Gastroesophageal sphincter (tissue), 4 donors: Measurements from ENCODE around the gene FMO1. TPM values are rescaled to one million over a fixed set of nuclear protein-coding genes. Genes with fewer than 3 reads are reported as not detected.
A peak's percentile ranks its signal among the peaks of the same experiment; 100 is the strongest.

ENCODE experiments used
- ATAC-seq: fragments of 150-250 bp; one replicate; pipeline ENCODE4 v1.9.1; 2016; ENCODE audit warnings: mild to moderate bottlenecking, moderate library complexity
- H3K27ac ChIP-seq, 4 donors: fragments of 200-600 bp; sonication (generic) in 3 of 4; 1 replicate in 3 of 4; 2 replicates in 1 of 4; pipeline ENCODE4 v1.5.1; 2016 to 2019
- H3K27me3 ChIP-seq: fragments of 200-600 bp; sonication (generic); one replicate; pipeline ENCODE4 v1.5.1; 2019
- H3K36me3 ChIP-seq, 2 donors: fragments of 200-600 bp; sonication (generic); one replicate each; pipeline ENCODE4 v1.5.1; 2019; ENCODE audit warnings: control low read depth in 1 of 2
- H3K4me1 ChIP-seq, 3 donors: fragments of 200-600 bp; sonication (generic); 1 replicate in 2 of 3; 2 replicates in 1 of 3; pipeline ENCODE4 v1.5.1; 2016 to 2019; ENCODE audit warnings: control low read depth in 2 of 3
- H3K4me3 ChIP-seq, 2 donors: fragments of 200-600 bp; sonication (generic); one replicate each; pipeline ENCODE4 v1.5.1; 2019; ENCODE audit warnings: mild to moderate bottlenecking in 1 of 2, moderate library complexity in 1 of 2
- H3K9me3 ChIP-seq, 3 donors: fragments of 200-600 bp; sonication (generic); one replicate each; pipeline ENCODE4 v1.5.1; 2017 to 2019; ENCODE audit warnings: control low read depth in 2 of 3
- EP300 ChIP-seq: sonication (generic); formaldehyde crosslinking; IDR thresholded peaks from one replicate; pipeline ENCODE4 v1.6.1; 2017; ENCODE audit warnings: antibody characterized with exemption, mild to moderate bottlenecking
- POLR2A ChIP-seq, 2 donors: fragments of 450-650 bp; IDR thresholded peaks; one replicate each; pipeline ENCODE4 v1.6.1; 2017; ENCODE audit warnings: antibody characterized with exemption in 2 of 2, mild to moderate bottlenecking in 2 of 2, moderate library complexity in 1 of 2
- POLR2AphosphoS5 ChIP-seq: sonication (generic); formaldehyde crosslinking; IDR thresholded peaks from one replicate; pipeline ENCODE4 v1.6.1; 2017; ENCODE audit warnings: antibody characterized with exemption
- WGBS, 2 donors: methylation state at CpG; one replicate each; pipeline ENCODE4 v1.1.5; 2018; ENCODE audit warnings: low coverage in 1 of 2; 5-methylcytosine and 5-hydroxymethylcytosine counted together
- total RNA-seq, 4 donors: library from RNA; depleted of rRNA; stranded (reverse); fragments of >200 nt; gene quantifications; one replicate each; pipeline ENCODE4 v1.1.0, GENCODE V29; 2016
- TF ChIP-seq, protein P1 (sequence below), 4 experiments: fragments of 200-600 bp in 2 of 4; fragments of 450-650 bp in 2 of 4; sonication (generic) in 1 of 4; IDR thresholded peaks; one replicate each; pipeline ENCODE4 v1.5.1; 2017 to 2019; ENCODE audit warnings: antibody characterized with exemption in 4 of 4, mild to moderate bottlenecking in 2 of 4, moderate library complexity in 2 of 4

The FMO1 gene
- total RNA-seq, 4 donors from 2014 or later = 0.12 to 0.81 TPM; not detected in 2

DNA sequence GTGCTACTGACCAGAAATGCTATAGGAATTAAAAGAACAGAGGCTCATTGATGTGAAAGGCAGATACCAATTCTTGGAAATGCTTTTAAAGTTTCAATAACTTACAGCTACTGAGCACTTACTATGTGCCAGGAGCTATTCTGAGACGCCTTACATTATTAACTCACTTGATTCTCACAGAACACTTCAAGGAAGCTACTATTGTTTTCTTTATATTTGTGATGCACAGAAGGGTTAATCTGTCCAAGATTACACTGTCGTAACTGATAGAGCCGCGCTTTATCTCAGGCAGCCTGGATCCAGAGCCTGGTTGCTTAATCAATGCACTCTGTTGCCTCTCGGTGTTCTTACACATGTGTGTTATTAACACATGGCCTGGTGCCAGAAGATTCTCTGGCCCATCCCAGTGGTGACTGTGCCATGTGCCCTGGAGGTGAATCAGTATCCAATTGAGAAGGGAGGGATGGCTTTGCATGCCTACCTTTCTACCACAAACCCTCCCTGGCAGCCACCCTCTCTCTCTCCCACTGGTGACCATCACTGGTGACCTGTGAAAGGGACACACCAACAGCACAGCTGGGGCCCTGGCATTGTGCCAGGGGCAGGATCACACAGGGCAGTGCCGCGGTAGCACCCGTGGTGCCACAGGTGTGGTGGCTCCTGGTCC, 8.8 kb downstream of the FMO1 start:
- ATAC-seq = peak; percentile 67
- H3K27ac ChIP-seq = peak overlapping the region in 1 of 4 donors; percentile 17
- H3K36me3 ChIP-seq = no peaks in the 10 kb centered on the region
- peaks cover 33% of the 10 kb centered on the region for H3K27me3 ChIP-seq
- peaks cover 0 to 7% (median 0%) of the 10 kb centered on the region in 3 donors for H3K4me1 ChIP-seq
- H3K9me3 ChIP-seq = no peaks in the 10 kb centered on the region
- no peak overlapping the region for H3K4me3 ChIP-seq
- WGBS, 2 donors = 40 to 63% methylated on average over 5 of the region's 8 CpGs
- TF ChIP-seq POLR2AphosphoS5 = no peak
- TF ChIP-seq POLR2A (IDR thresholded peaks at IDR 0.05) = no peak
- TF ChIP-seq EP300 = no peak
- TF ChIP-seq, protein P1, sequence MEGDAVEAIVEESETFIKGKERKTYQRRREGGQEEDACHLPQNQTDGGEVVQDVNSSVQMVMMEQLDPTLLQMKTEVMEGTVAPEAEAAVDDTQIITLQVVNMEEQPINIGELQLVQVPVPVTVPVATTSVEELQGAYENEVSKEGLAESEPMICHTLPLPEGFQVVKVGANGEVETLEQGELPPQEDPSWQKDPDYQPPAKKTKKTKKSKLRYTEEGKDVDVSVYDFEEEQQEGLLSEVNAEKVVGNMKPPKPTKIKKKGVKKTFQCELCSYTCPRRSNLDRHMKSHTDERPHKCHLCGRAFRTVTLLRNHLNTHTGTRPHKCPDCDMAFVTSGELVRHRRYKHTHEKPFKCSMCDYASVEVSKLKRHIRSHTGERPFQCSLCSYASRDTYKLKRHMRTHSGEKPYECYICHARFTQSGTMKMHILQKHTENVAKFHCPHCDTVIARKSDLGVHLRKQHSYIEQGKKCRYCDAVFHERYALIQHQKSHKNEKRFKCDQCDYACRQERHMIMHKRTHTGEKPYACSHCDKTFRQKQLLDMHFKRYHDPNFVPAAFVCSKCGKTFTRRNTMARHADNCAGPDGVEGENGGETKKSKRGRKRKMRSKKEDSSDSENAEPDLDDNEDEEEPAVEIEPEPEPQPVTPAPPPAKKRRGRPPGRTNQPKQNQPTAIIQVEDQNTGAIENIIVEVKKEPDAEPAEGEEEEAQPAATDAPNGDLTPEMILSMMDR (IDR thresholded peaks at IDR 0.05) = no peak

DNA sequence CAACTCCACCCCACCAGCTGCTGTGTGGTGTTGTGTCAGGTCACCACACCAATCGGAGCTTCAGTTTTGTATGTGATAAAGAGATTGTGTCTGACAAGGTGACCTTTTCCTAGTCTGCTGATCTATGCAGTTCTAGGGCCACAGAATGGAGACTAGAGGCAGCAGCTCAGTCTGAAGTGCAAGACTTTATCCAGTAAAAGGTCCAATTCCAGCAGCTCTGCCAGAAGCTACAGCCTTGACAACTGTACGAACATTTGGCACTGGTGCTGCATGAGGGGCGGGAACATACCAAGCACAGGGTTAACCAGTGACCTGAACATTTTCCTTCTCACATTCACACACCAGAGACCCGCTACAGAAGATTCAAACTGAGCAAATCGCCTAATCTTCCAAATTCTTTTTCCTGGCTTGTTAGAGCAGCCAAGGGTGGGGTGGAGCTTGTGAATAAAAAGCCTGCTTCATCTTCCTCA, 9.3 kb downstream of the FMO1 start:
- no peak for ATAC-seq
- Histone ChIP-seq H3K27me3 (peaks cover 27% of the 10 kb centered on the region), H3K4me1 (peaks cover 0 to 6% (median 0%) of the 10 kb centered on the region in 3 donors), H3K9me3 (no peaks in the 10 kb centered on the region), H3K36me3 (no peaks in the 10 kb centered on the region), H3K4me3 (no peak overlapping the region), H3K27ac (peak overlapping the region in 1 of 4 donors; percentile 17)
- TF ChIP-seq, protein P1 (IDR thresholded peaks at IDR 0.05) = no peak
- no peak for TF ChIP-seq POLR2A (IDR thresholded peaks at IDR 0.05)
- TF ChIP-seq EP300 = no peak
- no peak for TF ChIP-seq POLR2AphosphoS5
- 8 to 41% methylated on average over 2 of the region's 5 CpGs for WGBS, 2 donors

DNA sequence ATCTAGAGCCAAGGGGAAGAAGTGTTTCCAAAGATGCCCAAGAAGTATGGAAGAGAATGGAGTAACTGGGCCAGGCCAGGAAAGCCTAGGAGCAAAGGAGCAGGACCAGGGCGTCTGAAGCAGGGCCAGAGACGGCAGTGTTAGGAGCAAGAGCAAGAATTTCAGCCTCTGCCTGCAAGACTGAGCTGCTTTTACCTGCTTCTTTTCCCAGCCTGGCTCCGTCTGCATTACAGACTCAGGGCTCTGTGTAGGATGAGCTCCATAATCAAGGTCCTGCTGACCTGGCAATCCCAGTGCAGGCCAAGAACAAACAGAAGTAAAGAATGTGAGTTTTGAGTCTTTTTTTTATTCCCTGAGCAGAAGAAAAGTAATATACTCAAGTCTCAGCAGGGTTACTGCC, 10.1 kb downstream of the FMO1 start:
- H3K27ac ChIP-seq = no peak overlapping the region
- no peaks in the 10 kb centered on the region for H3K36me3 ChIP-seq
- peaks cover 0 to 6% (median 0%) of the 10 kb centered on the region in 3 donors for H3K4me1 ChIP-seq
- WGBS, 2 donors = 50 to 83% methylated on average over 1 of the region's 3 CpGs
- H3K9me3 ChIP-seq = no peaks in the 10 kb centered on the region
- H3K4me3 ChIP-seq = no peak overlapping the region
- ATAC-seq = peak; percentile 13
- peaks cover 19% of the 10 kb centered on the region for H3K27me3 ChIP-seq
- TF ChIP-seq POLR2A (IDR thresholded peaks at IDR 0.05) = no peak
- TF ChIP-seq, protein P1 (IDR thresholded peaks at IDR 0.05) = no peak

DNA sequence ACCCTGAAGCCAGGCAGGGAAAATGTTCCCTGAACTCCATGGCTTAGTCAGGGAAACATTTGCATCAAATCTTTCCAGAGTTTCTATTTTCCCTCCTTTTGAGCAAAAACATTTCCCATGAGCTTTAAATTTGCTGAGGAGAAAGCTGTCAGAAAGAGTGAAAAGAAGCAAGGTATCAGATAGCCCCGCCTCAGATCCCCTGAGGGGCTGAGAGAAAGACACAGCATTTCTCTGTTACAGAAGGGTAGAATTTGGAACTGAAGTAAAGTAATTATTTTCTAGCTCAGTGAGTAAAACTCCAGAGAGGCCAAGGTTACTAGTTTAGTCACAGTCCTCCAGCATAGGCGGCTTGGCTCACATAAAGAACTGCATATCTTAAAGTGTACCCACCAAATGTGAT, 10.6 kb downstream of the FMO1 start:
- no peaks in the 10 kb centered on the region for H3K36me3 ChIP-seq
- H3K27me3 ChIP-seq = peaks cover 14% of the 10 kb centered on the region
- no peak for ATAC-seq
- H3K27ac ChIP-seq = no peak overlapping the region
- H3K4me3 ChIP-seq = no peak overlapping the region
- no peak for TF ChIP-seq POLR2A (IDR thresholded peaks at IDR 0.05)
- H3K4me1 ChIP-seq = peaks cover 0 to 6% (median 0%) of the 10 kb centered on the region in 3 donors
- 46% methylated on average over 2 of the region's 2 CpGs; no CpG with 5 or more reads in 1 of the 2 donors for WGBS, 2 donors
- no peaks in the 10 kb centered on the region for H3K9me3 ChIP-seq

DNA sequence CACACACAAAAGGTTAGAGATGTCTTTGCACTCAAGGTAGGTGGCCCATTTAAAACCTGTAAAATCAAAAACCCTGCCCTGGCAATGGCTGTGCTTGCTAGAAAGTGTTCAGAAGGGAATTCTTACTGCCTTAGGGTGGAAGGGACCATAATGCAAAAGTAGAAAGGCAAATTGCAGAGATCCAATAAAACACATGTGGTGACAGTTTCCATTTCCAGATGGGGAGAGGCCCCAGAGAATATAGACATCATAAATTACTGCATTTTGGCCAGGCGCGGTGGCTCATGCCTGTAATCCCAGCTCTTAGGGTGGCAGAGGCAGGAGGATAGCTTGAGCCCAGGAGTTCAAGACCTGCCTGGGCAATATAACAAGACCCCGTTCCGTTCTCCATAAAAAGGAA, 13.0 kb downstream of the FMO1 start:
- WGBS, 2 donors = 94% methylated on average over 4 of the region's 4 CpGs; no CpG with 5 or more reads in 1 of the 2 donors

More for the DNA sequence above, 13.0 kb downstream of the FMO1 start:
- Histone ChIP-seq H3K27ac (no peak overlapping the region), H3K36me3 (no peaks in the 10 kb centered on the region), H3K4me3 (no peak overlapping the region), H3K27me3 (peaks cover 4% of the 10 kb centered on the region), H3K4me1 (peaks cover 0 to 6% (median 0%) of the 10 kb centered on the region in 3 donors), H3K9me3 (no peaks in the 10 kb centered on the region)
- ATAC-seq = no peak
- TF ChIP-seq, protein P1 (IDR thresholded peaks at IDR 0.05) = no peak
- TF ChIP-seq EP300 (no peak), POLR2A (IDR thresholded peaks at IDR 0.05) (no peak), POLR2AphosphoS5 (no peak)
